22Rv1 (cell line): ENCODE data around the gene CDKAL1.

ENCODE experiments used
- ZFX ChIP-seq: fragments of 450-650 bp; IDR thresholded peaks from 2 replicates; pipeline ENCODE4 v1.6.1; 2017; ENCODE audit warnings: antibody characterized with exemption, borderline replicate concordance
- TF ChIP-seq, protein P1 (sequence below): fragments of 450-650 bp; IDR thresholded peaks from 2 replicates; pipeline ENCODE4 v1.5.1; 2017; ENCODE audit warnings: mild to moderate bottlenecking

DNA sequence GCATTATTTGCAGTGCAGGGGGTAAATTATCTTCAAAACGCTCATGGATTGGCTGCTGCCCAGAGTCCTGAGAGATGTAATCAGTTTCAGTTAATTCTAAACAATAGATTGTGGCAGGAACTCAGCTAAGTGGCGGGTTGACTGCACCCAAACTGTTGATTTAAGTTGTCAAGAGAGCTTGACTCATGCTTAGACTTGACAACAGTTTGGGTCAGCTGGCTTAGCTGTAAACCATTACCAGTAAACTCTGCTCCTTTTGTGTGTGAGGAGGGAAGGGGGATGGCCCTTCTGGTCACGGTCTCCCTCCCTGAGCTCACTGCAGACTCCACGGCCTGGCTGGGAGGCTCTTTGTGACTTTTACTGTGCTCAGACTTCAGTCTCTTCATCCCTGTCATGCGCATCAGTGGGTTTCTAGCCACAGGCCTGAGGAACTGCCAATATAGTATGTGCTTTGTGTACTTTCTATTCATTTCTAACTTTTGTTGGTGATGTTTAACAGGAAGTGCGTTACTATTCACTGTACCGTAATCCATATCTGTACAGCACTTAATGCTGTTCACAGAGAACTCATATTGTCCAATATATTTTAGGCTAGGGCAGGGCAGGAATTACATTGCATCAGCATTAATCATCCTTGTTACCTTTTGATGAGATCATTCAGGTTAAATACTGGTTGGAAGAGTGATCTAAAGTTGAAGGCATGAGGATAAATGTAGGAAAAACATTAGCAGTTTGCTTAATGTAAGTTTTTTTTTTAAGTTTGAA, 488.3 kb downstream of the CDKAL1 start:
- TF ChIP-seq, protein P1, sequence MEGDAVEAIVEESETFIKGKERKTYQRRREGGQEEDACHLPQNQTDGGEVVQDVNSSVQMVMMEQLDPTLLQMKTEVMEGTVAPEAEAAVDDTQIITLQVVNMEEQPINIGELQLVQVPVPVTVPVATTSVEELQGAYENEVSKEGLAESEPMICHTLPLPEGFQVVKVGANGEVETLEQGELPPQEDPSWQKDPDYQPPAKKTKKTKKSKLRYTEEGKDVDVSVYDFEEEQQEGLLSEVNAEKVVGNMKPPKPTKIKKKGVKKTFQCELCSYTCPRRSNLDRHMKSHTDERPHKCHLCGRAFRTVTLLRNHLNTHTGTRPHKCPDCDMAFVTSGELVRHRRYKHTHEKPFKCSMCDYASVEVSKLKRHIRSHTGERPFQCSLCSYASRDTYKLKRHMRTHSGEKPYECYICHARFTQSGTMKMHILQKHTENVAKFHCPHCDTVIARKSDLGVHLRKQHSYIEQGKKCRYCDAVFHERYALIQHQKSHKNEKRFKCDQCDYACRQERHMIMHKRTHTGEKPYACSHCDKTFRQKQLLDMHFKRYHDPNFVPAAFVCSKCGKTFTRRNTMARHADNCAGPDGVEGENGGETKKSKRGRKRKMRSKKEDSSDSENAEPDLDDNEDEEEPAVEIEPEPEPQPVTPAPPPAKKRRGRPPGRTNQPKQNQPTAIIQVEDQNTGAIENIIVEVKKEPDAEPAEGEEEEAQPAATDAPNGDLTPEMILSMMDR: no peak
- no peak for TF ChIP-seq ZFX
